HG02840 (cell line): ENCODE measurements around the gene SORCS1.

Source experiments
- ATAC-seq: cut with Tn5 transposase; IDR thresholded peaks from one replicate; pipeline ENCODE4 v1.9.1; 2021; ENCODE audit warnings: mild to moderate bottlenecking, moderate library complexity, moderate number of reproducible peaks; ENCODE audit not compliant: unreplicated experiment, low FRiP score

SORCS1 gene

GRCh38 chr10:106913348-106913747, 251.2 kb downstream of the SORCS1 start:
- no peak for ATAC-seq

GRCh38 chr10:106911096-106911495, 253.4 kb downstream of the SORCS1 start:
- no peak for ATAC-seq

DNA sequence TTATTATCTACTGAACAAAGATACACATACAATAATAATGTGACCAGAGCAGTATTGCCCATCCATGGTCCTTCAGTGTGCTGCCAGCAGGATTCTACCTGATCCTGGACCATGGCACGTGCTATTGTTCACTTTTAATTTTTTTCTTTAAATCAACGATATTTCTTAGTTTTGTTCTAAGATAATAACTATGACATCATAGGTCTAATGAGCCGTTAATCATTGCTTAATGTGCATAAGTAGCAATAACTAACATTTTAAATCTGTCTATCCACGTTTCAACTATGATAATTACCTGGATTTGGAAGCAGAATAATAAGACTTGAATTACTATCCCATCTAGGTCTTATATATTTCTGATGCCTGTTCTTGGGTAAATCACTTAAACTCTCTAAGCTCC, 253.8 kb downstream of the SORCS1 start:
- ATAC-seq = no peak

DNA sequence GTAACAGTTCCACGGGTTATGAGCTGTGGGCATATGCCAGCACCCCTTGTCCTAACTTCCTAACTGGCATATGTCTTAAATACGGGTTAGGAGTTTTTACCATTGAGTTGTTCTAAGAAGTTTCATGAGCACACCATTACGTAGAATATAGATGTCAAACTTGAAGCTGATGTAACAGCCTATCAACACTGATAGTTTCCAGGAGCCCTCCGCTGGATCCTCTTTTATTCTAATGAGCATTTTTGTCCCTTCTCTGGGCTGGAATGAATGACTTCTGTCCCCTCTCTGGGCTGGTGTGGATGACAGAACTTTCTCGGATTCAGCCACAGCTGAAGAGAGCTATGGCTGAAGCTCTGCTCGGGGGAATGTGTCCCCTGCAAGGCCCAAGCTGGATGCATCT, 256.3 kb downstream of the SORCS1 start:
- ATAC-seq = no peak

DNA sequence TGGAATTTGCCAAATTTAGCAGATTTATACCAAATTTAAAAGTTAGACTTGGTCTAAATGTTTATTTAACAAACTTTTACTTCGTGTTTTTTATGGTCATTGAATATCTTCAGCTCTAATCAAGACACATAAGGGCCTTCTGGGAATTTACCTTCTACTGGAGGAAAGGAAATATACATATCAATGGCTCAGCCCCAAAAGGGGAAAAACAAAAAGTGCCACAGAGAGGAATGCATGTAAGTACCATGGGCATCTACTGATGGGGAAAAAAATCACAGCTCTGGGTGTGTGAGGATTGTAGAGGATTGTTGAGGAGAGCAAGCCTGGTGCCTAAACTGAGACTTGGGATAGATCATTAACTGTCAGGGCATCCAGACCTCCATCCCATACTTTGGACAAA, 260.3 kb downstream of the SORCS1 start:
- ATAC-seq = no peak

- no peak for ATAC-seq
Measured at GRCh38 chr10:106903180-106903579, 261.3 kb downstream of the SORCS1 start.

DNA sequence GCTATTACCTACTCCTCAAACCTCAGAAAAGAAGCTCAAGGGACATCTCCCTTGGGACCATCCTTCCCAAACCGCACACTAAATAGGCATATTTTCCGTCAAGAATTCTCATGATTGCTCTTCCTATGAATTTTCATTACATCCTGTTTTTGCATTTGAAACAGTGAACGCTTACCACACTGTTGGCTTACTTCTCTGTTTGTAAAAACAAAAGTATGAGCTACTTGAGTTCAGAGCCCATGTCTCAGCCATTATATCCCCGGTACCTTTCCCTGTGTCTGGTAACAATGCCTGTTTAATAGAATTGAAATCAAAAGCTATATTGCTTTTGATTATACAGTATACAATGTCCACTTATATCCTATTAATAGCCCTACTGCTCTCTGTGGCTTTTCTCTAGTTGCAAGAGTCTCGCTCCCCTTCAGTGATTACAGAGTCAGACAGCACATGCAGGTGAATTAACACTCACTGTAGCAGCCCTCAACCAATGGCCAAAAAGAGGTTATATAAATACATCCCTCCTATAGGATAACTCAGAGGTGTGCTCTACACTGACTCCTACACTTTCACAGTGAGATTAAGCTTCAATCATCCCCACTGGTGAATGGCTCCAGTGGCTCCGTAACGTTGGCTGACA, 264.4 kb downstream of the SORCS1 start:
- ATAC-seq = no peak

DNA sequence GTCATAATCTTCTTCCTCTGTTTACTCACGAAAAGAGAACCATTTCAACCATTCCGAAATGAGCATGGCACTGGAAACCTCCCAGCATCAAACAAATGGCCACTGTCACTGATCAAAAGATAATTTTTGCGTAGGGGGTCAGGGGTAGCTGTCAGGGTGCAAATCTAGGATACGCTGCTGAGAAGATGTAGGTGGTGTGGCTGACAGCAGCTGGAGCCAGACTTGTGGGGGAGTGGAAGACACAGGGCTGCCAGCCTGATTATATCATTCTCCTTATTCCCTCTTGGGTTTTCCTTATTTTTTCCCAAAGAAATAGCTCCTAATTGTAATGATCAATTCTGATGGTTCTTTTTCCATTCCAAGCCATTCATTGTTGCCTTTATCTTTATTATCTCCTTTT, 266.1 kb downstream of the SORCS1 start:
- no peak for ATAC-seq

DNA sequence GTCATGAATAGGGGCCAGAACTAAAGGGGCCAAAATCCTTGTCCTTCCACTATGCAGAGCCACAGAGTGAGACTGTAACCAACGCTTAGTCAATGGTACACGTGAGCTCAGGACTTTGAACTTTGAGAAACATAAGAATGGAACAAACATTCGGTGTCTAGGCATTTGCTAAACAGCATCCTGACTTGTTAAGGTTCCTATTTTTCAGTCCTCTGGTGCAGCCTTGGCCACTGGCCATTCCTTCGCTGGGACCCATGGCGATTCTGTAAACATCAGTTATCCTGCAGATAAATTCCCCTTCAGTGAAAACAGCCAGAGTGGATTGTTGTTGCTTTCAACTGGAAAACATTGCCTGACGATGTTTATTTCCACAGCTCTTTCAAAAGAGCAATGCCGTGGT, 266.8 kb downstream of the SORCS1 start:
- no peak for ATAC-seq

DNA sequence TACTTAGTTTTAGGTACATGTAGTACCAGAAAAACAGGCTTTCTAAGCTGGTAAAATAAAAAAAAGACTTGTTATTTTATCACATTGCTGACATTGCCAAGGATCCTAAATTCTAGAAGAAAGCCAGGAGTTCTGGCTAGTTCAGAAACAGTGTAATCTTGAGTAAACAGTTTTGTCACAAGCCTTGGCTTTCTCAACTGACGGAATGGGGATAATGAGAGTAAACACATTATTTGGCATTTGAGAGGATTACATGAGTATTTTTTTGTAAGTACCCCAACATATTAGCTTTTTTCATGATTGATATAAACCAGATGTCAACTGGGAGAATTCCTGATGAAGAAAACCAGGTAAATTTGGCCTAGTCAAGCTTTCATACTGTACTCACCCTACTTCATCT, 269.8 kb downstream of the SORCS1 start:
- no peak for ATAC-seq

DNA sequence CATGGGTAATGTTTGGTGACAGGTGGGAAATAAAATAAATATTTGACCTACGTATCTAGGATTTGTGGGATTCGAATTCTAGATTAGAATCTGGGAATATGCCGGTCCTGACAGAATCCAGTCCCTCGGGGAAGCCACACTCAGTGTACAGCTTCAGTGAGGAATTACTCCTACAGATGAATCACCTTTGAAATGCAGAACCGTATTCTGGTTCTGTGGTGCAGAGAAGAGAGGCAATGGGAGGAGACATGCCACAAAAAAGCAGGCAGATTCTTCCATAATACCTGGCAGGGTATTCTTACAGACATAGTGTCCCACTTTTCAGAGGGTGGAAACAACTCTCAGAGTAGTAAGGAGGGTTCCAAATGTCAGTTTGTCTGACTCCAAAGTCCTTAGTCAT, 286.9 kb downstream of the SORCS1 start:
- ATAC-seq = no peak

DNA sequence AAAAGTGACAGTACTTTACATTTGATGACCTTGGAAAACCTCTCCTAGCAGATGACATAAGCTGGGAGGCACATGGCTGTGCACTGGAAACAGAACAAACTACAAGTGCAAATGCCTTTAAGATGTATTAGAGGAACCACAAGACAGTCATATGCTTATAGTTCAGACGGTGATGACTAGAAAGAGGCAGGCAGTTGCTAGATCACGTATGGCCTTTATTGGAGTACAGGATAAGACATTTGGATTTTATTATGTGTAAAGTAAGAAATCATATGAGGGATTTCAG, 290.0 kb downstream of the SORCS1 start:
- no peak for ATAC-seq

DNA sequence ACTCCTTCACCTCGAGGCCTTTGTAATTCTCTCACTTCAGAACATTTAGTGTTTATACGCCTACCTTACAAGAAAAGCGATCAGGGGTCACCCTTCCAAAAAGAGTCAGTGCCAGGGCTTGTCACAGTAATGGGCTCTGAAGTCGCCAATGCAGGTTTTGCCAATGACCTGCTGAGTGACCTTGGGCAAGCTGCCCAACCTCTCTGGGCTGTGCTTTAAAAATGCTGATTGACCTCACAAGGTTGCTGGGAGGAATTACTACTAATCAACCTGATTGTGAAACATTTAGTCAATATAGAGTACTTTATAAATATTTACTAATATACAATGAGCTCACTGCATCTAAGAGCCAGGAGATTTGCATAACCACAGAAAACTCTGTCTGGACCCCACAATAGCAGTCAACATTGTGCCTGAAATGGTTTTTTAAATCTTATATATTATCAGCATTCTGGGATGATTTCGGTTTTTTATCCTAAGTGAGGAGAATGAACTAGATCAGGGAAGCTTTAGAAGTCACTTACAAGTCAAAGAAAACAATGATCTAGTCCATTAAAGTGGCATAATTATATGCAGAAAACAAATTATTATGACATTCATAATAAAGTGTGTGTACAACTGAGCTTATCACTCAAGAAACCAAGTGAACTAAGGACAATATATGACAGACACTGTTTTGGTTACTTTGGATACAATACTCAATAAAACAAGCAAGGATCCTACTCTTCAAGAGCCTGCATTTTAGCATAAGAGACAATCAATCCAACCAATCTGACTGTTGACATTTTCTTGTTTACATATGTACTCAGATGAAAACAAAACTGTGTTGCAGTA, 290.5 kb downstream of the SORCS1 start:
- no peak for ATAC-seq

- no peak for ATAC-seq
Measured at GRCh38 chr10:106872176-106872575, 292.3 kb downstream of the SORCS1 start.

- no peak for ATAC-seq
Measured at GRCh38 chr10:106866244-106866845, 298.2 kb downstream of the SORCS1 start.

- no peak for ATAC-seq
Measured at GRCh38 chr10:106864031-106864430, 300.5 kb downstream of the SORCS1 start.

- no peak for ATAC-seq
Measured at GRCh38 chr10:106863549-106863948, 301.0 kb downstream of the SORCS1 start.

DNA sequence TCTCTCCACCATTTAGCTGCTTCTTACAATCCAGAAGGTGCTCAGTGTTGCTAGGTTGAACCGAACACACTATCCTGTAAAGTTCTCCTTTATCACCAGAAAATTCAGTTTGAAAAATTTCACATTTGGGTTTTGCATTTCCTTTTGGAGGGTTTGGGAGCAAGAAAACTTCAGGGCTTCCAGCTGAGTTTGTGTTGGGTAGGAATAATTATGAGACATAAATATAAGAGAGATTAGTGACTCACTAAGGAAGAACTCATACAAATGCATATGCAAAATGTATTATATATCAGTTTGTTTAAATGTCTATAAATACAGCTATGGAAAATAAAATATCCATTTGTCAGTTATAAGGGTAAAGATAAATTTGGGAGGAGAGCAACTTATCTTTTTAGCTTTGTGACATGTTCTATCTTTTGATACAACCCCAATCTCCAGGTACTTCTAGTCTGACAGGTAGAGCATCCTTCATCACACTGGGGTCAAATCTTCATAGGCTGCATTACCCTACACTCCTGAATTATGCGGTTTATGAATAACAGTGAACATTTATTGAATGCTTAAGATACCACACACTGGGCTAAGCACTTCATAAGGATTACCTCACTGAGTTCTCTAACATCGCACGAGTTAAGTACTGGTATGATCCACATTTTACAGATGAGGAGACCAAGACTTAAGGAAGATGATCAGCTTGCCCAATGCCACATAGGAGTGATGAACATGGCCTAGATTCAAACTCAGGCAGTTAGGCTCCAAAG, 304.4 kb downstream of the SORCS1 start:
- ATAC-seq = no peak

GRCh38 chr10:106857728-106858127, 306.8 kb downstream of the SORCS1 start:
- no peak for ATAC-seq

DNA sequence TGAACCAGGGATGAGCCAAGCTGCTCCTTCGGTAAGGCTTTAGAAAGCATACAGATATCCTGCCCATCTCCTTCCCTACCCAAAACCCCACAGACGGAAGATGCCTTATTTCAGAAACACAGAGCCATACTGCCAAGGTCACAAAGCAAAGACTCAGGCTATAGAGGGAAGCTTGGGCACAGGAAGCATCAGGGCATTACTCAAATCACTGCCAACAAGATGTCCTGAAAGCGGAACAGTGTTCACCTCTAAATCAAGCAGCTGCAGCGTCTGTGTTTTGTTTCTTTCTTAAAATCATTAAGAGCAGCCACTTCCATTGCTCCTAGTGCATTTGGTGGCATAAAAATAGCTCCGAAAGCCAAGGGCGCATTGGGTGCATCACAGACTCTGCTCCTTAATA, 307.3 kb downstream of the SORCS1 start:
- no peak for ATAC-seq

DNA sequence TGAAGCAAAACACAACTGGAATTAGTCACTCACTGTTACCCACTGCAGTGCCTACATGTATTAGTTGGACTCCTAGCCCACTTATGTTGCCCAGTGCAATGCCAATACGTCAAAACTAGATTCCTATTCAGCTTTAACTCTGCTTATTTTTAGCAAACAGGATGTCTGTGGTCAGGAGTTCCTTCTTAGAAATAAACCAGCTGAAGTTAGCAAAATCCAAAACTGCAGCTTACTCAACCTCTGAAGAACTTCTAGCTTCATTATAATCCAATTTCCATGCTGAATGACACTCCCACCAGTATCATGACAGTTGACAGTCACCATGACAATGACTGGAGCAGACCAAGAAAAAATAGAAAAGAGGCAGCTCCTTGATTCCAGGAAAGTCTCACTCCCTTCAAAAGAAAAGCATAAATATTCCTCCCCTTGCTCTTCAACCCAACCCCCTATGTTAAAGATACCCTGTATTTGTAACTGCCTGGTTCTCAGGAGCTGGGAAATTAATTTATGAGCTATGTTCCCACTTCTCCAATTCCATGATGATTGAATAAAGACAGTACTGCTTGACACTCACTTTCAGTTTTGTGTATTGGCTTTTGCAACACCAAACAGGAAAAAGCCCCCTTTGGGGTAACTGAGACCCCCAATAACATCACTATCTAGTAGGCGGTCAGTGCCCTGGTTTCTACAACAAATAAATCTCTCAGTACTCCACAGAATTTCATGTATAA, 327.4 kb downstream of the SORCS1 start:
- ATAC-seq = peak; percentile 82
